ENCODE results near the gene KAT7.

DNA sequence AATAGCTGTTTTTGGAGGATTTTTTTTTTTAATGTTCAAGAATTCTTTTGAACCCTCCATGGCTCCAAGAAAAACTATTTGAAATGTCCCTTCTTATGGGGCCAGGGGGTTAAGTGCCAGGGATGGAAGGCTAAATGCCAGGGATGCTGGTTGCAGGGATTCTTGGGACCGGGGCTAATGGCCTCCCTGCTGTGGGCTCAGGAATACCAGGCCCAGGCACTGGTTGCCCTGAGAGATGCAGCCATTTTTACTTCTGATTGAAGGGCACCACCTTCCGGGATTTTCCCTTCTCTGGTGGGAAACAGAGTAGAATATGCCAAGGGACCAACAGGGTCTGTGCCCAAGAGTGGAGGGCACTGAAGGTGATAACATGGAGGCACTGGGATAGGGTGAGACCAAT lies 10.9 kb upstream of the KAT7 start:
- TF ChIP-seq POLR2A (IDR thresholded peaks at IDR 0.05; ENCODE audit: low read length) (no peak), GATA1 (IDR thresholded peaks at IDR 0.05; ENCODE audit: low read depth, low read length) (no peak)

All from erythroblast (primary cell).